ENCODE data around the gene ADGRL3.

Gene ADGRL3

GRCh38 chr4:61445374-61446063 lies 245.4 kb downstream of the ADGRL3 start:
- no peak for TF ChIP-seq CTCF (IDR thresholded peaks at IDR 0.05; ENCODE audit: low read depth, low read length)
- H3K4me3 ChIP-seq (ENCODE audit: low read depth, low read length) = no peak overlapping the region

GRCh38 chr4:61446941-61447340 lies 246.8 kb downstream of the ADGRL3 start:
- TF ChIP-seq CTCF (IDR thresholded peaks at IDR 0.05; ENCODE audit: low read depth, low read length) = no peak
- H3K4me3 ChIP-seq (ENCODE audit: low read depth, low read length) = no peak overlapping the region

GRCh38 chr4:61447918-61448317 lies 247.8 kb downstream of the ADGRL3 start:
- no peak overlapping the region for H3K4me3 ChIP-seq (ENCODE audit: low read depth, low read length)
- no peak for TF ChIP-seq CTCF (IDR thresholded peaks at IDR 0.05; ENCODE audit: low read depth, low read length)

GRCh38 chr4:61451935-61452334 lies 251.8 kb downstream of the ADGRL3 start:
- no peak overlapping the region for H3K4me3 ChIP-seq (ENCODE audit: low read depth, low read length)
- TF ChIP-seq CTCF (IDR thresholded peaks at IDR 0.05; ENCODE audit: low read depth, low read length) = no peak

- TF ChIP-seq CTCF (IDR thresholded peaks at IDR 0.05; ENCODE audit: low read depth, low read length) = no peak
These were observed 261.8 kb downstream of the ADGRL3 start for GRCh38 chr4:61461956-61462355.

GRCh38 chr4:61462451-61463326 lies 262.6 kb downstream of the ADGRL3 start:
- H3K4me3 ChIP-seq (ENCODE audit: low read depth, low read length) = no peak overlapping the region
- no peak for TF ChIP-seq CTCF (IDR thresholded peaks at IDR 0.05; ENCODE audit: low read depth, low read length)

More at GRCh38 chr4:61461956-61462355, 261.8 kb downstream of the ADGRL3 start:
- H3K4me3 ChIP-seq (ENCODE audit: low read depth, low read length) = no peak overlapping the region

All from WI38 (cell line).